IPS-15b (cell line): ENCODE data around the gene NFIA.

Experiments used
- H3K27me3 ChIP-seq: one replicate; pipeline ENCODE4 v1.6.1; 2013; ENCODE audit warnings: low read length; ENCODE audit not compliant: control insufficient read depth, insufficient read depth
- H3K36me3 ChIP-seq: one replicate; pipeline ENCODE4 v1.6.1; 2013; ENCODE audit warnings: low read length; ENCODE audit not compliant: control insufficient read depth, insufficient read depth
- H3K4me1 ChIP-seq: one replicate; pipeline ENCODE4 v1.6.1; 2013; ENCODE audit warnings: mild to moderate bottlenecking, low read length; ENCODE audit not compliant: control insufficient read depth, insufficient read depth
- H3K4me3 ChIP-seq: one replicate; pipeline ENCODE4 v1.5.1; 2013; ENCODE audit warnings: low read depth, low read length
- H3K9ac ChIP-seq: one replicate; pipeline ENCODE4 v1.6.1; 2013; ENCODE audit warnings: low read depth, mild to moderate bottlenecking, low read length
- H3K9me3 ChIP-seq: one replicate; pipeline ENCODE4 v1.6.1; 2013; ENCODE audit warnings: mild to moderate bottlenecking, low read length; ENCODE audit not compliant: control insufficient read depth, insufficient read depth

NFIA gene

GRCh38 chr1:61300899-61301298 lies 218.5 kb downstream of the NFIA start:
- H3K4me3 ChIP-seq = no peak overlapping the region
- no peaks in the 10 kb centered on the region for H3K27me3 ChIP-seq
- no peaks in the 10 kb centered on the region for H3K9me3 ChIP-seq
- H3K4me1 ChIP-seq = peaks cover 25% of the 10 kb centered on the region
- no peaks in the 10 kb centered on the region for H3K36me3 ChIP-seq
- H3K9ac ChIP-seq = no peak overlapping the region

DNA sequence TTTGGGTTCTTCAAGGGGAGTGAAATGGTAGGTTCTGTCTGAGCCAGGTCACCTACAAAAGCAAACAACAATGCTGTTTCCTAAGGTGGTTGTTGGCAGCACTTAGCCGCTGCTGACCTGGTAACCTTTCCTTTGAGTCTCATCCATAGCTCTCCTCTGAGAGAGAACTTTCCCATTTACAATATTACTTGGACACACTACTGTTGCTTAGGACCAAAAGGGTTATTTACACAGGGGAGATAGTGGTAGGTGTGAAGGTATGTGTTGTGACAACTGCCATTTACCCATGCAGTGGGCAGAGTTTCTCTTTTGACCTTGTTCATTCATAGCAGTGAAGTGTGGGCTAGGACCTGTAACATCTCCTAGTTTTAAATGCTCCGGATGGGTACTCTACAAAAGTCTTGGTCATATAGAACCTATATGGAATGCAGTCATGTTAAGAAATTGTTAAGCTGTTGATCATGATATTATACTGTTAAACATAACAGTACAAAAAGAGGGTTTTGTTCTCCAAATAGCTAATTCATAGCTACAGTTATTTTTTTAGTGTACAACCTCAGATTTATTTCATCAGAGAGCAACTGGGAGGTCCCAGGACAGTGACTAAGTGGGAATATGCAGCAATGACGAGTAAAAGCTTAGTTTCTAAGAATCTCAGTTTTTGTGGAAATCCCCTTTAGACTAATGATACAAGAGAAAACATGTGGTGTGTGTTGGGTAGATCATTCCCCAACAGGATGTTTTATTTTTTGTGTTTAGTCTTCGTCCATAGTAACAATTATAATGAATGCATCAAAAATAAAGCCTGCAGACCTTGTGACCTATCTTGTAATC lies 219.7 kb downstream of the NFIA start:
- Histone ChIP-seq H3K4me1 (peaks cover 17% of the 10 kb centered on the region), H3K36me3 (no peaks in the 10 kb centered on the region), H3K9me3 (no peaks in the 10 kb centered on the region), H3K9ac (no peak overlapping the region), H3K27me3 (no peaks in the 10 kb centered on the region), H3K4me3 (no peak overlapping the region)

DNA sequence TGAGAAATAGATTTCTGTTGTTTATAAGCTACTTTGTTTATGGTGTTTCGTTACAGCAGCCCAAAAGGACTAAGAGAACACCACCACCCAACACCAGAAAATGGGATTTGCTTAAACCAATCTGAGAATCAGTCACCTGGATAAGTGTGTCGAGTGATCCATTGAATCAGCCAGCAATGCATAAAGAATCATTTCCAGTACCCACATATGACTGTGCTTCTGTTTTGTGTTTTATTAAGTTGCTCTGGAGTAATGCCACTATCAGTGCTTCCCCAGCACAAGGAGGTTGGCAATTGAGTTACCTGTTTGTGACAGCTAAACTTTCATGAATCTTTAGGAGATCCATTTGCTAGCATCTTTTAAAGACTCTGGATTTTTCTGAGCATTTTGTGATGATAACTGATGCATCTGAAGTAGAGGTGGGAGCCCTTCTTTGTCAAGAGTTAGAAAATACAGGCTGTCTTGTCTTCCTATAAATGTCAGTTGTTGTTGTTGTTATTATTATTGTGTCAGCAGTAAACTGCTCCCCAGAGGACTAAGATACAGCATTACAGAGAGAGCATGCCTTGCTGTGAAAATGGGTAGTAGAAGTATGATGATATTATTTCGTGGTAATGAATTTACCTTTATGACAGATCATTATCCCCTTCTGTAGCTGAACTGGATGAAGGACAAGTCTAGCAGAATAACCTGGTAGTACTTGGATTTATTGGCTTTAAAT lies 225.2 kb downstream of the NFIA start:
- Histone ChIP-seq H3K27me3 (no peaks in the 10 kb centered on the region), H3K4me3 (no peak overlapping the region), H3K9me3 (no peaks in the 10 kb centered on the region), H3K36me3 (no peaks in the 10 kb centered on the region), H3K9ac (no peak overlapping the region), H3K4me1 (no peaks in the 10 kb centered on the region)

DNA sequence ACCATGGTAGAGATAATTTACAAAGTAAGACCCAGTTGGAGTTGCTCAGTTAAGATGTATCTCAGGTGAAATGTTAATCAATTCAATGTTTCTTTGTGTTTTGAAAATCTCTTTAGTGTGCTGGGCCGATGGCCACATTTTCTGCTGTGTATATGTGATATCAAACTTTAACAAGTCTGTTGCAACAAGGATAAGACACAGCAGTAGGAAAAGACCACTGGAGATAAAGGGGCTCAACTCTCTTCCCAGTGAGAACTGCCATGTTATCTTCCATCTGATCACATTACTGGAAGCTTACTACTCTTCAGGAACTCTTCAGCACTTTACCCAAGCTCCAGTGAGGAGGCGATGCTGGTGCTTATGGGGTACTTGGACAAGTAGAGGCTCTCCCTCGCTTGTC lies 227.7 kb downstream of the NFIA start:
- Histone ChIP-seq H3K27me3 (no peaks in the 10 kb centered on the region), H3K4me1 (no peaks in the 10 kb centered on the region), H3K4me3 (no peak overlapping the region), H3K9me3 (no peaks in the 10 kb centered on the region), H3K36me3 (no peaks in the 10 kb centered on the region), H3K9ac (no peak overlapping the region)

GRCh38 chr1:61310538-61310937 lies 228.2 kb downstream of the NFIA start:
- no peak overlapping the region for H3K4me3 ChIP-seq
- H3K9ac ChIP-seq = no peak overlapping the region
- H3K27me3 ChIP-seq = no peaks in the 10 kb centered on the region
- no peaks in the 10 kb centered on the region for H3K9me3 ChIP-seq
- no peaks in the 10 kb centered on the region for H3K4me1 ChIP-seq
- H3K36me3 ChIP-seq = no peaks in the 10 kb centered on the region

- Histone ChIP-seq H3K9ac (no peak overlapping the region), H3K9me3 (no peaks in the 10 kb centered on the region), H3K4me3 (no peak overlapping the region), H3K4me1 (peaks cover 2% of the 10 kb centered on the region), H3K36me3 (no peaks in the 10 kb centered on the region), H3K27me3 (no peaks in the 10 kb centered on the region)
Measured at GRCh38 chr1:61313906-61314422, 231.6 kb downstream of the NFIA start.

DNA sequence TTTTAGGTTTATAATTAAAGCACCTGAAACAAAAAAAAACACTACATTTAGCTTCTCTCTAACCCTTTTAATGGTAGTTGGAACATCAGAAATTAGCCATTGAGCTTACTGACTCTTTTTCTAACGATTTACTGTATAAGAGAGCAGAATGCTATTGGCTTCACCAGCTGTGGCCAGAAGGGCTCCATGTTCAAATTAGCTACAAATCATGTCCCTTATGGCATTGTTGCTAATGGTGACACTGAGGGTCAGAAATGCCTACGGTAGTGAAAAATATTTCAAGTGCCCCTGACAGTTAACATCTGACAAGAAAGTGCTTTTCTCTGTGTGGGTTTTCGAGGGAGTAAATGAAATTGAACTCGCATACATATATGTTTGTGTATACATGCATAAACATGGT lies 232.7 kb downstream of the NFIA start:
- Histone ChIP-seq H3K27me3 (no peaks in the 10 kb centered on the region), H3K36me3 (no peaks in the 10 kb centered on the region), H3K9ac (no peak overlapping the region), H3K9me3 (no peaks in the 10 kb centered on the region), H3K4me1 (peaks cover 12% of the 10 kb centered on the region), H3K4me3 (no peak overlapping the region)

- no peaks in the 10 kb centered on the region for H3K27me3 ChIP-seq
- H3K9me3 ChIP-seq = no peaks in the 10 kb centered on the region
- H3K4me3 ChIP-seq = no peak overlapping the region
- peaks cover 18% of the 10 kb centered on the region for H3K4me1 ChIP-seq
- no peak overlapping the region for H3K9ac ChIP-seq
- H3K36me3 ChIP-seq = no peaks in the 10 kb centered on the region
Measured at GRCh38 chr1:61316493-61316892, 234.1 kb downstream of the NFIA start.

DNA sequence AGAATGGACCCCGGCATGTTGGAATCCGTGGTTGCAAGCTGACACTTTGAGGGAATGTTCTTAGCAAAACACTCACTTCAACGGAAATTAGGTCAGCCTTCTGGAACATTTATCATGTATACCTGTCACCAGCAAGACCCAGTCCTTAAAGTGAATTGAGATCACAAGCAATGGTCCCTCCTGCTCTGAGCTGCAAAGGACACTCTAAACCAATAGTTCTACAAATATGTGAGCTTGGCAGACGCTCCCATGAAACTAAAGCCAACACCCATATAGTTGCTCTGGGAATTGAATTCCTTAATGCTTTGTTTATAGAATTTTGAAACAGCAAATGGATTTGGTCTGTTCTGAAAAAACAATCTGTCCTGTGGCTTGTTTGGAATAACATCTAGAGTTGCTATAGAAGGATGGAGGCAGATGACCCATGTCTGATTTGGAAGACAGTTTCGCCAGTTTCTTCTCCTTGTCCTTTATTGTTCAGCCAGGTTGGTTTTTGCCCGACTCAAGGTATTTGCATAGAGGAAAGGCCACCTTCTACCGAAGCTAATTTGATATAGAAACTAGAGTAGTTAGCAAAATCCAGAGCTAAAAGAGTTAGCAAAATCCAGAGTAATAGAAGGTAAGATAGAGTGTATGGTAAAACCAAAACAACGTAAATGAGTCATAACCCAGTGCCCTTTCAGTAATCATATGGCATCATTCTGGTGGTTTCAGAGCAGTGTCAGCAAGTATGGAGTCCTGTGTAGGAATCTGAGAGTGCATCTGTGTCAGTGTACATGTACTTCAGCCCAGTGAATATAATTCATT lies 236.2 kb downstream of the NFIA start:
- H3K4me3 ChIP-seq = no peak overlapping the region
- H3K9ac ChIP-seq = no peak overlapping the region
- no peaks in the 10 kb centered on the region for H3K9me3 ChIP-seq
- no peaks in the 10 kb centered on the region for H3K27me3 ChIP-seq
- peaks cover 18% of the 10 kb centered on the region for H3K4me1 ChIP-seq
- H3K36me3 ChIP-seq = no peaks in the 10 kb centered on the region

DNA sequence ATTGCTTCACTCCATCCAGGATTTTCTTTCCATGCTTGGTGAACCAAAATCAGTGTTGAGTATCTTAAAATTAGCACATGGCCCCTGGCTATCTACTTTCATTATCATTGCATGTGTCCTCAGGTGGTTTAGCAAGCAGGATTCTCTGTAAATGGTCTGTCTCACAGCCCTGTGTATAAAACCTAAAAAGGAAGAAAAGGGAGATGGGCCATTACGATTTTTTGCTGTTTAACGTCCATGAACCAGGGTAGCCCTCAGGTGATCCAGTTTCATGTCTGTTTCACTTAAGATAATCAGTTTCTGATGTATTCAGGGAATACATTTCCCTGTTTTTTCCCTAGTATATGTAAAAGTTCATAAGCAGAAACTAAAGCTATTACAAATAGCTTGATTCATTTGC lies 238.2 kb downstream of the NFIA start:
- H3K27me3 ChIP-seq = no peaks in the 10 kb centered on the region
- H3K4me1 ChIP-seq = peaks cover 18% of the 10 kb centered on the region
- no peak overlapping the region for H3K4me3 ChIP-seq
- H3K9ac ChIP-seq = no peak overlapping the region
- no peaks in the 10 kb centered on the region for H3K36me3 ChIP-seq
- no peaks in the 10 kb centered on the region for H3K9me3 ChIP-seq

DNA sequence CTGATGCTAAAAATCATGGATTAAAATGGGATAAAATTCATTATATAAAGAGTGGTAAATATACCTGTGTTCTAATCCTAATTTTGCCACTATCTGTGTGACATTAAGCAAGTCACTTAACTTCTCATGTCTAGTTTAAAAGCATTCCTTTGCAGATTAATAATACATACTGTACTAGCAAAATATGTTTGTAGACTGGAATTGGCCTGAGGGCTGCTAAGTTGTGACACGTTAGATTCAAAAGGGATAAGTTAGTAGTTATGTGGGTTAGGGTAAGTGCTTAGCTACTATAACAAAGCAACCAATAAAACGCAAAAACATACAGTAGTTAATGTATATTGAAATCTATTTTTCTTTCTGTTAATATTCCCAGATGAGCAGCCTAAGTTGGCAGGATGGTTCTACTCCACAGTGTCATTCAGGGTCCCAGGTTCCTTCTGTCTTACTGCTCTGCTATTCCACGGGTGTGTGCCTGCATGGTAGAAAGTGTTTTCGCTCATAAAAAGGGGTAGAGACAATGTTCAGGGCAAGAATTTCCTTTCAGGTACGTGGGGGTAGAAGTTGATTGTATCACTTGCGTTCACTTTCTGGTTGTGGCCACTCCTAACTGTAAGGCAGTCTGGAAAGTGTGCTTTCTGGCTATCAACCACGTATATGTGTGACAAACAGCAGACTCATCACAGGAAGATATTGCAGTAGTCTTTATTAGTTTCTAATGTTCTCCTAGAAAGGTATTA lies 239.8 kb downstream of the NFIA start:
- H3K4me3 ChIP-seq = no peak overlapping the region
- no peaks in the 10 kb centered on the region for H3K9me3 ChIP-seq
- no peaks in the 10 kb centered on the region for H3K27me3 ChIP-seq
- H3K4me1 ChIP-seq = peaks cover 18% of the 10 kb centered on the region
- H3K9ac ChIP-seq = no peak overlapping the region
- H3K36me3 ChIP-seq = no peaks in the 10 kb centered on the region
